Inferior parietal cortex (tissue), 1 donor: ENCODE measurements around the gene SF3B1.

ENCODE experiments used
- DNase-seq: peaks from one replicate; pipeline ENCODE4 v3.0.0-alpha.2; 2016; ENCODE audit errors: extremely low spot score

Gene SF3B1

GRCh38 chr2:197340591-197340990, 94.2 kb downstream of the SF3B1 start:
- DNase-seq, result no peak
